GM23248 (cell line): ENCODE results near the gene WDR18. TPM values are rescaled to one million over a fixed set of nuclear protein-coding genes. Genes with fewer than 3 reads are reported as not detected.

Experiments
- DNase-seq: peaks from one replicate; pipeline ENCODE4 v3.0.0-alpha.2; 2015
- H2AFZ ChIP-seq: fragments of 200-600 bp; sonication (generic); 2 replicates; pipeline ENCODE4 v1.6.1; 2016; ENCODE audit warnings: antibody characterized with exemption
- H3F3A ChIP-seq: fragments of 200-600 bp; sonication (generic); 2 replicates; pipeline ENCODE4 v1.6.1; 2016; ENCODE audit warnings: mild to moderate bottlenecking, antibody characterized with exemption, mixed run types; ENCODE audit not compliant: insufficient read depth
- H3K27ac ChIP-seq: fragments of 200-600 bp; sonication (generic); 2 replicates; pipeline ENCODE4 v1.5.1; 2016; ENCODE audit warnings: mild to moderate bottlenecking
- H3K27me3 ChIP-seq: fragments of 200-600 bp; sonication (generic); replicated peaks from 2 replicates; pipeline ENCODE4 v1.6.1; 2016; ENCODE audit warnings: mild to moderate bottlenecking; ENCODE audit not compliant: insufficient read depth
- H3K36me3 ChIP-seq: fragments of 200-600 bp; sonication (generic); 2 replicates; pipeline ENCODE4 v1.6.1; 2016; ENCODE audit warnings: low read depth, mild to moderate bottlenecking
- H3K4me1 ChIP-seq: fragments of 200-600 bp; sonication (generic); 2 replicates; pipeline ENCODE4 v1.6.1; 2016; ENCODE audit warnings: mild to moderate bottlenecking; ENCODE audit not compliant: insufficient read depth
- H3K4me2 ChIP-seq: fragments of 200-600 bp; sonication (generic); one replicate; pipeline ENCODE4 v1.6.1; 2016; ENCODE audit warnings: mild to moderate bottlenecking; ENCODE audit not compliant: unreplicated experiment
- H3K4me3 ChIP-seq: fragments of 200-600 bp; sonication (generic); 2 replicates; pipeline ENCODE4 v1.5.1; 2016; ENCODE audit warnings: mild to moderate bottlenecking
- H3K79me2 ChIP-seq: fragments of 200-600 bp; sonication (generic); 2 replicates; pipeline ENCODE4 v1.6.1; 2016; ENCODE audit warnings: mild to moderate bottlenecking; ENCODE audit not compliant: insufficient read depth
- H3K9ac ChIP-seq: fragments of 200-600 bp; sonication (generic); 2 replicates; pipeline ENCODE4 v1.6.1; 2016; ENCODE audit warnings: mild to moderate bottlenecking
- H3K9me2 ChIP-seq: fragments of 200-600 bp; sonication (generic); 2 replicates; pipeline ENCODE4 v1.6.1; 2016; ENCODE audit warnings: mixed run types, mild to moderate bottlenecking, moderate library complexity; ENCODE audit not compliant: insufficient read depth
- H3K9me3 ChIP-seq: fragments of 200-600 bp; sonication (generic); one replicate; pipeline ENCODE4 v1.6.1; 2017; ENCODE audit warnings: low read depth
- H4K20me1 ChIP-seq: fragments of 200-600 bp; sonication (generic); 2 replicates; pipeline ENCODE4 v1.6.0; 2016; ENCODE audit not compliant: insufficient read depth
- EZH2 ChIP-seq: fragments of 200-600 bp; sonication (generic); IDR thresholded peaks from 2 replicates; pipeline ENCODE4 v1.6.1; 2018; ENCODE audit warnings: antibody characterized with exemption, mild to moderate bottlenecking; ENCODE audit not compliant: insufficient read depth, poor library complexity, severe bottlenecking
- EZH2phosphoT487 ChIP-seq: fragments of 200-600 bp; sonication (generic); IDR thresholded peaks from 2 replicates; pipeline ENCODE4 v1.6.1; 2018; ENCODE audit warnings: antibody characterized with exemption, moderate library complexity, mild to moderate bottlenecking, low read depth; ENCODE audit not compliant: insufficient read depth
- WGBS, 2 experiments: methylation state at CpG; one replicate each; pipeline ENCODE4 v1.1.6; 2015 to 2017; ENCODE audit warnings: low lambda C conversion rate in 2 of 2, low coverage in 1 of 2; ENCODE audit errors: missing lambda C conversion rate in 2 of 2; 5-methylcytosine and 5-hydroxymethylcytosine counted together
- in situ Hi-C: fragments of 300-500 bp; cut with MboI; formaldehyde crosslinking; loops from 2 replicates; pipeline ENCODE4 v1.15.0; 2020
- polyA plus RNA-seq: library from polyadenylated mRNA; unstranded; fragments of >200 nt; fragmentation: Nextera tagmentation; extraction: Ambion mirVana; gene quantifications from 2 replicates; pipeline ENCODE4 v1.2.1, GENCODE V29; 2016
- total RNA-seq: library from RNA; depleted of rRNA; stranded (reverse); fragments of >200 nt; shearing (Covaris generic); gene quantifications from 2 replicates; pipeline ENCODE4 v1.2.3, GENCODE V29; 2014

The WDR18 gene
- total and polyA plus RNA-seq, 2 experiments from 2014 or later: 83.4 to 157 TPM

DNA sequence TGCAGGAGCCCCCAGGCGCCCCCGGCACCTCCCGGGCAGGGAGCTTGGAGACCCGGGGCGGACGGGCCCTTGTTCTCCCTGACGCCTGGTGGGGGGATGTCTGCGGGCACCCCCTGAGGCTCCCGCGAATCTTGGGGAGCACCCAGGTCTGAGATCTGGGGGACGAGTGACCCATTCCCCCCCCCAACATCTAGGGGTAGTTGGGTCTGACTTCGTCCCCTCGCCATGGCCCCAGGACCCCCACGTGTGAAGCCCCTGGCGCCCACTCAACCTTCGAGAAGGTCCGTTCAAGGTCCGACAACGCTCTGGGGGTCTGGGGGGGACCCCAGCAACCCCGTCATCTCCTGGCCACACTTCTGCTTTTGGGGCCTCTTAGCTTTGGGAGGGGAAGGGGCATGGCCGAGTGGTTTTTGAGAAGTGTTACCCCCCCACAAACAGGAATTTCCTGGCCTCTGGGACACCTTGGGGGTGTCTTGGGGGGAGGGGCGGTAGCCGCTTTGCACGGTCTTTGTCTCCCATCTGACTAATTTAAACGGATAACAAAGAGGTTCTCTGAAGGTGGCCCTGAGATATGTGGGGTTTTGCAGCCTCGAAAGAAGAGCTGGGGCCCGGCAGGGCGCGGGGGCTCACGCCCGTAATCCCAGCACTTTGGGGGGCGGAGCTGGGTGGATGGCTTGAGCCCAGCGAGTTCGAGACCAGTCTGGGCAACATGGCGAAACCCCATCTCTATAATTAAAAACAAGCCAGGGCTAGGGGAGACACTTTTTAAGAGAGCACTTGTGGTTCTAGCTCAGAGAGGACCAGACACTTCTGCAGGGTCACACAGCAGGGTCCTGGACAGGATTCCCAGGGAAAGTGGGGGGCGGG is 42.9 kb downstream of the WDR18 start:
- Histone ChIP-seq H3K4me1 (peaks cover 8% of the 10 kb centered on the region; the same call in 1 of the 2 replicates), H4K20me1 (no peaks in the 10 kb centered on the region; the same call in 1 of the 2 replicates), H3K9ac (peak overlapping the region; percentile 96), H3K4me2 (peak overlapping the region; percentile 75), H3K27ac (peak overlapping the region; percentile 69), H3K79me2 (peaks cover 58% of the 10 kb centered on the region), H2AFZ (no peak overlapping the region), H3K4me3 (peak overlapping the region; percentile 90), H3K36me3 (peaks cover 5% of the 10 kb centered on the region; the same call in 1 of the 2 replicates), H3K9me3 (no peaks in the 10 kb centered on the region), H3K9me2 (no peaks in the 10 kb centered on the region), H3F3A (peaks cover 12% of the 10 kb centered on the region), H3K27me3 (no peaks in the 10 kb centered on the region)
- 0 to 1% methylated on average over 24 to 36 of the region's 36 CpGs for WGBS, 2 experiments
- TF ChIP-seq EZH2: no peak
- no peak for TF ChIP-seq EZH2phosphoT487
- in situ Hi-C loops: no loop called here
- peak; percentile 64 for DNase-seq

DNA sequence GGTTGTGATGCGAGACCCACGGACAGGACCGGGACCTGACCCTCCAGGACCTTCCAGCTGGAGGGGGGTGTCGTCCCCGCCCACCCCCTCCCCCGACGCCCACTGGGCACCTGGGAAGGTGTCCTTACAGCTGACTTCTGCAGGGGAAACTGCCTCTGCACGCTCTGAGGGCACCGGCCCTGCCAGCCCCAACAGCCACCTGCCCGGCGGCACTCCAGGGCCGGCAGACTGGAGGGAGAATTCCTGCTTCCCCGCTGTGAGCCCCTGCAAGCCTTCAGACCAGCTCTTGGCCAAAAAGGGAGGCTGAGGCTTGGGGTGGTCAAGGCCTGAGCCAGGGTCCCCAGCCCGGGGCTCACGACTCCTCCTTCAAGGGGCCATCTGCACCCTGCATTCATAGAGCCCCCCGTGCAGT is 43.5 kb downstream of the WDR18 start:
- Histone ChIP-seq H3K9me2 (no peaks in the 10 kb centered on the region), H3K4me3 (peak overlapping the region; percentile 90), H3F3A (peaks cover 6% of the 10 kb centered on the region), H3K27me3 (no peaks in the 10 kb centered on the region), H3K79me2 (peaks cover 65% of the 10 kb centered on the region), H3K27ac (peak overlapping the region; percentile 69), H4K20me1 (no peaks in the 10 kb centered on the region; the same call in 1 of the 2 replicates), H3K4me1 (peaks cover 8% of the 10 kb centered on the region; the same call in 1 of the 2 replicates), H3K9ac (peak overlapping the region; percentile 96), H3K36me3 (peaks cover 11% of the 10 kb centered on the region; the same call in 1 of the 2 replicates), H3K9me3 (no peaks in the 10 kb centered on the region), H3K4me2 (peak overlapping the region; percentile 75), H2AFZ (no peak overlapping the region)
- DNase-seq: peak; percentile 46
- TF ChIP-seq EZH2: no peak
- TF ChIP-seq EZH2phosphoT487: no peak
- in situ Hi-C loops: no loop called here
- 1% methylated on average over 10 to 16 of the region's 16 CpGs for WGBS, 2 experiments

DNA sequence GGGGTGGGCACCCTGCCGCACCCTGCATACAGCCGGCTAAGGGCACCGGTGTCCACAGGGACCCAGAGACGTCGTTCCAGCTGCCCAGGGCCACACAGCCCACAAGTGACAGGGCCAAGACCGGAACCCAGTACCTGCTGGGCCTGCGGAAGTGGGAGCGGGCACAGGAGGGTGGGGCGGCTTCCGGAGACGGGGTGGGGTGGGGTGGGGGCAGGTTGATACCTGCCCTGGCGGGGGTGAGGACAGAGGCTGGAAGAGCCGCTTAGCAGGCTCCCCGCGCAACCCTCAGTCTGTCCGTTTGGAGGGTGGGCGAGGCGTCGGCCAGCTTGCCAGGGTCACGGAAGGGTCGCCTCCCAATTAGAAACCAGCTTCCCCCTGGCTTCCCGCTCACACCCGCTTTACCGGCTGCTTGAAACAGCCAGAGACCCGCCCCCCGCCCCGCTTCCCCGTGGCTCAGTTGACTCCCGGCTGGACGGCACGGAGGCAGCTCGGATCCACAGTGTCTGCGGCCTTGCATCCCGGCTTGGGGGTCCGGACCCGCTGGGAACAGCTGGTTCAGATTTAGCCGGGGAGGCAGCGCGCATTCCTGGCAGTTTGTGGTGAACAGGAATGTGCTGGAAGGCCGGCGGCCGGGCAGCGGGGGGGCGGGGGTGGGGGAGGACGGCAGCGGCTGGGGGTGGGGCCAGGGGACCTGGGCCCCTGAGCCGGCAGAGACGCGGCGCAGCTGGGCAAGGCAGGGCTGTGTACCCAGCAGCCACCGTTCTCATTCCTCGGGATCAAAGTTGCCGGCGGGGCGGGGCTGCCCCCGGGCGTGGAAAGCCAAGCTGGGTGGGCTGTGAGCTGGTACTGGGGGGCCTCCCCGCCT is 44.1 kb downstream of the WDR18 start:
- TF ChIP-seq EZH2 (no peak), EZH2phosphoT487 (no peak)
- in situ Hi-C loops: no loop called here
- peaks cover 71% of the 10 kb centered on the region for H3K79me2 ChIP-seq

More for the DNA sequence above, 44.1 kb downstream of the WDR18 start:
- Histone ChIP-seq H3K9me3 (no peaks in the 10 kb centered on the region), H3K27ac (peak overlapping the region; percentile 69), H3K9ac (peak overlapping the region; percentile 96), H2AFZ (no peak overlapping the region), H3K4me2 (peak overlapping the region; percentile 95), H3F3A (no peaks in the 10 kb centered on the region; the same call in 1 of the 2 replicates), H3K36me3 (peaks cover 17% of the 10 kb centered on the region), H3K9me2 (no peaks in the 10 kb centered on the region), H3K4me3 (peak overlapping the region; percentile 90), H3K27me3 (no peaks in the 10 kb centered on the region), H4K20me1 (no peaks in the 10 kb centered on the region; the same call in 1 of the 2 replicates), H3K4me1 (0 out of 2 replicates have a peak, but pooled peaks cover 8% of the 10 kb centered on the region)
- 1 to 2% methylated on average over 41 to 57 of the region's 58 CpGs for WGBS, 2 experiments
- peak; percentile 95 for DNase-seq
